Esophagus muscularis mucosa (tissue), 4 donors: ENCODE results near the gene C12orf75. TPM values are rescaled to one million over a fixed set of nuclear protein-coding genes. Genes with fewer than 3 reads are reported as not detected.

Experiments used
- DNase-seq: peaks from one replicate; pipeline ENCODE4 v3.0.0-alpha.2; 2017; ENCODE audit errors: extremely low spot score
- H3K27ac ChIP-seq, 4 donors: fragments of 200-600 bp; sonication (generic); replicated peaks in 1 of 4; 1 replicate in 3 of 4; 2 replicates in 1 of 4; pipeline ENCODE4 v1.5.1; 2016 to 2019; ENCODE audit warnings: mild to moderate bottlenecking in 1 of 4
- H3K27me3 ChIP-seq, 4 donors: fragments of 200-600 bp; sonication (generic); one replicate each; pipeline versions ENCODE4 v1.5.1 to v1.6.0; 2016 to 2019
- H3K36me3 ChIP-seq, 4 donors: fragments of 200-600 bp; sonication (generic); one replicate each; pipeline ENCODE4 v1.5.1; 2016 to 2019
- H3K4me1 ChIP-seq, 4 donors: fragments of 200-600 bp; sonication (generic); one replicate each; pipeline ENCODE4 v1.5.1; 2016 to 2019
- H3K4me3 ChIP-seq, 4 donors: fragments of 200-600 bp; sonication (generic); 1 replicate in 2 of 4; 2 replicates in 2 of 4; pipeline ENCODE4 v1.5.1; 2016 to 2019; ENCODE audit warnings: mild to moderate bottlenecking in 4 of 4, moderate library complexity in 1 of 4
- H3K9me3 ChIP-seq, 4 donors: fragments of 200-600 bp; sonication (generic); 1 replicate in 3 of 4; 2 replicates in 1 of 4; pipeline ENCODE4 v1.5.1; 2016 to 2019
- CTCF ChIP-seq, 3 experiments: fragments of 200-600 bp in 2 of 3; fragments of 450-650 bp in 1 of 3; sonication (generic) in 2 of 3; IDR thresholded peaks; one replicate each; pipeline ENCODE4 v1.5.1; 2017 to 2019; ENCODE audit warnings: antibody characterized with exemption in 3 of 3, mild to moderate bottlenecking in 2 of 3, moderate library complexity in 1 of 3
- EP300 ChIP-seq: sonication (generic); formaldehyde crosslinking; IDR thresholded peaks from one replicate; pipeline ENCODE4 v1.6.1; 2017; ENCODE audit warnings: antibody characterized with exemption
- POLR2A ChIP-seq: fragments of 450-650 bp; IDR thresholded peaks from one replicate; pipeline ENCODE4 v1.6.1; 2017; ENCODE audit warnings: antibody characterized with exemption, moderate library complexity, mild to moderate bottlenecking, low read depth
- POLR2AphosphoS5 ChIP-seq, 2 donors: sonication (generic); formaldehyde crosslinking; IDR thresholded peaks; one replicate each; pipeline ENCODE4 v1.6.1; 2017; ENCODE audit warnings: antibody characterized with exemption in 2 of 2
- WGBS: methylation state at CpG from one replicate; pipeline ENCODE4 v1.1.5; 2018; 5-methylcytosine and 5-hydroxymethylcytosine counted together
- intact Hi-C: fragments of 100-400 bp; cut with DNase I; formaldehyde crosslinking; loops from one replicate; pipeline ENCODE4 v1.15.1; 2023
- total RNA-seq, 4 donors: library from RNA; depleted of rRNA; stranded (reverse); fragments of >200 nt; gene quantifications; one replicate each; pipeline versions ENCODE4 v1.1.0 to v1.2.1, GENCODE V29; 2016

The C12orf75 gene
- total RNA-seq, 4 donors from 2014 or later: 0.83 to 3.1 (median 2.8) TPM

DNA sequence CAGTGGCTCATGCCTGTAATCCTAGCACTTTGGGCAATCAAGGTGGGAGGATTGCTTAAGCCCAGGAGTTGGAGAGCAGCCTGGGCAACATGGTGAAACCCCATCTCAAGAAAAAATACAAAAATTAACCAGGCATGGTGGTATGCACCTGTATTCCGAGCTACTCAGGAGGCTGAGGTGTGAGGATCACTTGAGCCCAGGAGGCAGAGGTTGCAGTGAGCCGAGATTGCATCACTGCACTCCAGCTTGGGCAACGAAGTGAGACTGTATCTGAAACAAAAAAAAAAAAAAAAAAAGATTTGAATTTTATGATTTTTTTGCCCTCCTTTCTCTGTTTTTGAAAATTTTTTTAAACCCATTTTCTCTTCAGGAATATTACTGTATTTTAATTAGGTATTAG lies 17.7 kb downstream of the C12orf75 start:
- Histone ChIP-seq H3K27ac (no peak overlapping the region), H3K36me3 (no peaks in the 10 kb centered on the region), H3K4me3 (no peak overlapping the region), H3K4me1 (no peaks in the 10 kb centered on the region), H3K27me3 (no peaks in the 10 kb centered on the region), H3K9me3 (no peaks in the 10 kb centered on the region)
- 89% methylated on average over 3 of the region's 3 CpGs for WGBS
- intact Hi-C loops: no loop called here
- no peak for DNase-seq
- TF ChIP-seq CTCF (IDR thresholded peaks at IDR 0.05): no peak
- no peak for TF ChIP-seq POLR2A
- no peak for TF ChIP-seq EP300
- no peak for TF ChIP-seq POLR2AphosphoS5 (IDR thresholded peaks at IDR 0.05)

- TF ChIP-seq POLR2A (no peak), POLR2AphosphoS5 (IDR thresholded peaks at IDR 0.05) (no peak), EP300 (no peak), CTCF (IDR thresholded peaks at IDR 0.05) (no peak)
- 63% methylated on average over 1 of the region's 1 CpG for WGBS
- H3K4me1 ChIP-seq: no peaks in the 10 kb centered on the region
- H3K36me3 ChIP-seq: no peaks in the 10 kb centered on the region
- H3K4me3 ChIP-seq: no peak overlapping the region
- intact Hi-C loops: no loop called here
- no peaks in the 10 kb centered on the region for H3K27me3 ChIP-seq
- no peak for DNase-seq
- H3K27ac ChIP-seq: no peak overlapping the region
- H3K9me3 ChIP-seq: no peaks in the 10 kb centered on the region
Observed at GRCh38 chr12:105348561-105348960, 18.1 kb downstream of the C12orf75 start.

- H3K9me3 ChIP-seq: no peaks in the 10 kb centered on the region
- H3K27ac ChIP-seq: no peak overlapping the region
- H3K4me3 ChIP-seq: no peak overlapping the region
- no peaks in the 10 kb centered on the region for H3K4me1 ChIP-seq
- TF ChIP-seq POLR2AphosphoS5 (IDR thresholded peaks at IDR 0.05) (no peak), CTCF (IDR thresholded peaks at IDR 0.05) (no peak), POLR2A (no peak), EP300 (no peak)
- H3K36me3 ChIP-seq: no peaks in the 10 kb centered on the region
- 43% methylated on average over 1 of the region's 1 CpG for WGBS
- no peak for DNase-seq
- intact Hi-C loops: no loop called here
- H3K27me3 ChIP-seq: no peaks in the 10 kb centered on the region
Observed at GRCh38 chr12:105349138-105349537, 18.6 kb downstream of the C12orf75 start.

- H3K4me1 ChIP-seq: no peaks in the 10 kb centered on the region
- no peak overlapping the region for H3K4me3 ChIP-seq
- 95% methylated on average over 1 of the region's 1 CpG for WGBS
- no peak for TF ChIP-seq POLR2AphosphoS5 (IDR thresholded peaks at IDR 0.05)
- intact Hi-C loops: no loop called here
- no peak for DNase-seq
- no peaks in the 10 kb centered on the region for H3K36me3 ChIP-seq
- H3K27ac ChIP-seq: no peak overlapping the region
- H3K9me3 ChIP-seq: no peaks in the 10 kb centered on the region
- no peaks in the 10 kb centered on the region for H3K27me3 ChIP-seq
Observed at GRCh38 chr12:105351523-105351922, 21.0 kb downstream of the C12orf75 start.

DNA sequence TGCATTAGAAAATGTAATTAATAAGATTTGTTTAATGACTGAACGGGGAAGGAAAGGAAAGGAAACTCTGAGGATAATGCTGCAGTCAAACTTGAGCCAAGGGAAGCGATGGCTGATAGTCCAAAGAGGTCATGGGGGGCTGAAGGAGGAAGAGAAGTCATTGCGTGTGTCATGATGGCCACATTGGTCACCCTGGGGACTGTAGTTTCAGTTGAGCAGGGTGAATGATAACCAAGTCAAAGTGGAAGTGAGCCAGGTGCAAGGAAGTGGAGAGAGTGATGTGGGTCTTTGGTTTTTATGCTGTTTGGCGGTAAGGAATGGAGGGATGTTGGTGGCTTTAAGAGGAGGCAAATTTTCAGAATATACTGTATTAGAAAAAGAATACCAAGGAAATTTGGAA lies 21.6 kb downstream of the C12orf75 start:
- intact Hi-C loops: no loop called here
- no peaks in the 10 kb centered on the region for H3K27me3 ChIP-seq
- no peak overlapping the region for H3K27ac ChIP-seq
- no peak overlapping the region for H3K4me3 ChIP-seq
- no peak for DNase-seq
- 89% methylated on average over 4 of the region's 4 CpGs for WGBS
- TF ChIP-seq CTCF (IDR thresholded peaks at IDR 0.05) (no peak), EP300 (no peak), POLR2A (no peak), POLR2AphosphoS5 (IDR thresholded peaks at IDR 0.05) (no peak)
- no peaks in the 10 kb centered on the region for H3K9me3 ChIP-seq
- H3K4me1 ChIP-seq: no peaks in the 10 kb centered on the region
- H3K36me3 ChIP-seq: no peaks in the 10 kb centered on the region
